ENCODE results near the gene COL6A3.
A peak's percentile ranks its signal among the peaks of the same experiment; 100 is the strongest.

The COL6A3 gene

DNA sequence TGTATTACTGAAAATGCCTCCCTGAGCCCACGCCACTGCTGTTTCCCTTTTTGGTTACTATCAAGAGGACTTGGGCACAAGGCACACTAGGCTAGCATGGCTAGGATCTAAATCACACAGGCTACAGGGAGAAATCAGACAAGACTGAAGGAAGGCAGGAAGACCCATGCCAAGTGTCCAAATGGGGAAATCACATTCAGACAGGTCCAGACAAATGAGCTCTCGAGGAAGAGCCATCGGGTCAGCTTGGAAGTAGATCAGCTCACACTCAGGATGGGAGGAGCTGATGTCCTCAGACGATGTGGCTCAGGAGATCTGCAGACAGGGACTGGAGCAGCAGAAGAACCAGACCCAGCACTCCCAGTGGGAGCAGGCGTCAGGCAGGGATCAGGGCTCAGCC, 113.2 kb downstream of the COL6A3 start:
- DNase-seq (ENCODE audit: low spot score) (no peak), ATAC-seq (ENCODE audit: low read depth) (no peak)
- Histone ChIP-seq H3K27me3 (ENCODE audit: insufficient read depth, poor library complexity, severe bottlenecking) (no peaks in the 10 kb centered on the region), H3K36me3 (ENCODE audit: low read depth) (no peaks in the 10 kb centered on the region), H3K4me1 (ENCODE audit: insufficient read depth, poor library complexity, severe bottlenecking) (peaks cover 38% of the 10 kb centered on the region), H3K9me3 (ENCODE audit: severe bottlenecking) (no peaks in the 10 kb centered on the region), H3K4me3 (ENCODE audit: severe bottlenecking) (no peak overlapping the region), H3K27ac (ENCODE audit: poor library complexity, severe bottlenecking) (peak overlapping the region; percentile 73)
- TF ChIP-seq CTCF (IDR thresholded peaks at IDR 0.05; ENCODE audit: poor library complexity, severe bottlenecking): no peak

- no peaks in the 10 kb centered on the region for H3K36me3 ChIP-seq (ENCODE audit: low read depth)
- peaks cover 34% of the 10 kb centered on the region for H3K4me1 ChIP-seq (ENCODE audit: insufficient read depth, poor library complexity, severe bottlenecking)
- peak overlapping the region; percentile 73 for H3K27ac ChIP-seq (ENCODE audit: poor library complexity, severe bottlenecking)
- ATAC-seq (ENCODE audit: low read depth) (peak; percentile 77), DNase-seq (ENCODE audit: low spot score) (peak; percentile 81)
- H3K4me3 ChIP-seq (ENCODE audit: severe bottlenecking): no peak overlapping the region
- H3K9me3 ChIP-seq (ENCODE audit: severe bottlenecking): no peaks in the 10 kb centered on the region
- H3K27me3 ChIP-seq (ENCODE audit: insufficient read depth, poor library complexity, severe bottlenecking): no peaks in the 10 kb centered on the region
- TF ChIP-seq CTCF (IDR thresholded peaks at IDR 0.05; ENCODE audit: poor library complexity, severe bottlenecking): no peak
Measured at GRCh38 chr2:237299906-237300305, 114.1 kb downstream of the COL6A3 start.

DNA sequence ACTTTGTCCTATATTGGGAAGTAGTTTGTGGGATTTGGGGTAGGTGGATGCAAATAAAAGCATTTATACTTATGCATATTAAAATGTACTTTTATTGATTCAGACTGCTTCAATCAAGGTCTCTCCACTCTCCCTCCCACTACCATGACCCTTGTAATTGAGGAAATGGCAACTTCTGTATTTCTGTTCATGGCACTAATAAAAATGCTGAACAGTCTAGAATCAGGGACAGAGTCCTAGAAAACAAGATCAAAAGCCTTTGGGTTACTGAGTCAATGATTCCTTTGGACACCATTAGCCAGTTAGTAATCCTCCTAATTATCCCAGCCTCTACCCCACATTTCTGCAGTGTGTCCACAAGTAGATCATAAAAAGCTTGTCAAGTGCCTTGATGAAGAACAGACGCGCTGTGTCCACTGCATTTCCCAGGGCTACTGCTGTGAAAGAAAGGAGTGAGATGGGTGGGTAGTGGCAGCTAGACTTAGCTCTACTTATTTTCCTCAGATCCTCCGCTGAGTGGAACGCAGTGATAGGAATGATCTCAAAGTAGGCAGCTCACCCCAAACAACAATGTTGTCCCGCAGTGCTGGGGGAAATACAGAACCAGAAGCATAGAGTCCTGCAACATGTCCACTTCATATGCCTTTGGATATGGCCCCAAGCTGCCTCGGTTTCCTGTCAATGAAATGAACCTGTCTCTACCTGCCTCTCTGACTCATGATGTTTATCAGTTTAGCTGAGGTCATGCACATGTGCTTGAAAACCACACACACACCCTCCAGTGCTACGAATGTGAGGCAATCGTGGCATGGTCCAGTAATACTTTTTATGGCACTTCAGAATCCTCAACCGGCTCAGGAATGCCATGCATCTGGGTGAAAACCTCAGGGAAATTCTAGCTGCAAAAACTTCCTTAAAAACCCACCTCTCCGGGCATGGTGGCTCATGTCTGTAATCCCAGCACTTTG, 115.5 kb downstream of the COL6A3 start:
- Histone ChIP-seq H3K4me1 (ENCODE audit: insufficient read depth, poor library complexity, severe bottlenecking) (peaks cover 39% of the 10 kb centered on the region), H3K27ac (ENCODE audit: poor library complexity, severe bottlenecking) (peak overlapping the region; percentile 73), H3K9me3 (ENCODE audit: severe bottlenecking) (no peaks in the 10 kb centered on the region), H3K27me3 (ENCODE audit: insufficient read depth, poor library complexity, severe bottlenecking) (no peaks in the 10 kb centered on the region), H3K36me3 (ENCODE audit: low read depth) (no peaks in the 10 kb centered on the region), H3K4me3 (ENCODE audit: severe bottlenecking) (no peak overlapping the region)
- peak; percentile 87 for DNase-seq (ENCODE audit: low spot score)
- peak; percentile 81 for ATAC-seq (ENCODE audit: low read depth)
- TF ChIP-seq CTCF (IDR thresholded peaks at IDR 0.05; ENCODE audit: poor library complexity, severe bottlenecking): no peak

DNA sequence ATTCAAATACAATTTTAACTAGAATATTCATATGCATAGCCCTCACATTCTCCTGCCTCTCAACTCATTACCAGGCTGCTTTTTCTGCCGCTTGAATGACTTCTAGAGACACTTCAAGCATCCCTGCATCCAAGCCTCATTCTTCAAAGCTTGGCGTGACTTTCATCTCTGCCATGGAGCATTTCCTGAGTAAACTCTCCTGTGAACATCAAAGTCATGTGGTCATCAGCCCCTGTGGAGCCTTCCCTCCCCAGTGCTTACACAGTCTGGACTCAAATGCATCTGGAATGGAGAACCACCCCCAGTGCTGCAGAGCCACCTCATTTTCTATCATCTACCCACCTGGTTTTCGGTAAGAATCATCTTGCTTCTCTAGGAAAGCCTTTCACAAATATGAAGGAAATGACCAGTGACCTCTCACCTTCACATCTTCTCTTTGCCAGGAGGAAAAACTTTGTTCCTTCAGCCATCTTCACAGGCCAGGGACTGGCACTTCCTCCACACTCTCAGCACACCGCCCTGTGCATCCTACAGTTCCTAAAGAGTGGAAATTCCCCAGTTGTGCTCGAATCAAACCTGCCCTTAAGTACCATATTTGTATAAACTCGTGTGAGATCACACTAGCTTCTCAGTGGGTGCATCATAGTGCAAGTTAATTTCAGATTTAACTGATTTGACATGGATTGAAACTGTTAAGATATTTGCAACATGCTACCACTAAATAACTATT, 116.4 kb downstream of the COL6A3 start:
- H3K27me3 ChIP-seq (ENCODE audit: insufficient read depth, poor library complexity, severe bottlenecking): no peaks in the 10 kb centered on the region
- H3K36me3 ChIP-seq (ENCODE audit: low read depth): no peaks in the 10 kb centered on the region
- H3K9me3 ChIP-seq (ENCODE audit: severe bottlenecking): no peaks in the 10 kb centered on the region
- peak overlapping the region; percentile 73 for H3K27ac ChIP-seq (ENCODE audit: poor library complexity, severe bottlenecking)
- no peak for DNase-seq (ENCODE audit: low spot score)
- peaks cover 39% of the 10 kb centered on the region for H3K4me1 ChIP-seq (ENCODE audit: insufficient read depth, poor library complexity, severe bottlenecking)
- ATAC-seq (ENCODE audit: low read depth): no peak
- TF ChIP-seq CTCF (IDR thresholded peaks at IDR 0.05; ENCODE audit: poor library complexity, severe bottlenecking): no peak
- H3K4me3 ChIP-seq (ENCODE audit: severe bottlenecking): no peak overlapping the region
